Right lung (tissue), 10 donors: ENCODE data around the gene SLC18A2. TPM values are rescaled to one million over a fixed set of nuclear protein-coding genes. Genes with fewer than 3 reads are reported as not detected.
"Not testable (repeated sequence)": the region's sequence is repeated elsewhere in the genome, so short reads cannot be mapped to it uniquely, and the experiment has no call there.

Experiments used
- DNase-seq, 2 donors: peaks; one replicate each; pipeline ENCODE4 v3.0.0-alpha.2; 2013
- long read RNA-seq, 8 donors: transcript quantifications; one replicate each; lab custom pipeline, GENCODE V29; 2026
- polyA plus RNA-seq, 5 donors: library from polyadenylated mRNA; unstranded; fragments of 120-200 nt; gene quantifications; one replicate each; pipeline versions ENCODE4 v1.2.1 to v1.2.3, GENCODE V29; 2013; ENCODE audit warnings: inconsistent platforms in 1 of 5, low replicate concordance in 1 of 5; ENCODE audit not compliant: insufficient read length in 5 of 5, insufficient read depth in 1 of 5

Gene SLC18A2
- under 1 TPM; 0.13 to 0.25 (median 0.18) TPM for polyA plus RNA-seq
- long read RNA-seq, donor 1: 0 reads
- long read RNA-seq, donor 2: 0 reads
- long read RNA-seq, donor 3: 0 reads
- long read RNA-seq, donor 4: 0 reads
- long read RNA-seq, donor 5, partial matches to known transcripts: 12 of 23 reads
- long read RNA-seq, donor 5, other reads (novel, unspliced or antisense): 11 of 23 reads
- long read RNA-seq, donor 6: 0 reads
- long read RNA-seq, donor 7: 0 reads
- long read RNA-seq, donor 8: 0 reads

DNA sequence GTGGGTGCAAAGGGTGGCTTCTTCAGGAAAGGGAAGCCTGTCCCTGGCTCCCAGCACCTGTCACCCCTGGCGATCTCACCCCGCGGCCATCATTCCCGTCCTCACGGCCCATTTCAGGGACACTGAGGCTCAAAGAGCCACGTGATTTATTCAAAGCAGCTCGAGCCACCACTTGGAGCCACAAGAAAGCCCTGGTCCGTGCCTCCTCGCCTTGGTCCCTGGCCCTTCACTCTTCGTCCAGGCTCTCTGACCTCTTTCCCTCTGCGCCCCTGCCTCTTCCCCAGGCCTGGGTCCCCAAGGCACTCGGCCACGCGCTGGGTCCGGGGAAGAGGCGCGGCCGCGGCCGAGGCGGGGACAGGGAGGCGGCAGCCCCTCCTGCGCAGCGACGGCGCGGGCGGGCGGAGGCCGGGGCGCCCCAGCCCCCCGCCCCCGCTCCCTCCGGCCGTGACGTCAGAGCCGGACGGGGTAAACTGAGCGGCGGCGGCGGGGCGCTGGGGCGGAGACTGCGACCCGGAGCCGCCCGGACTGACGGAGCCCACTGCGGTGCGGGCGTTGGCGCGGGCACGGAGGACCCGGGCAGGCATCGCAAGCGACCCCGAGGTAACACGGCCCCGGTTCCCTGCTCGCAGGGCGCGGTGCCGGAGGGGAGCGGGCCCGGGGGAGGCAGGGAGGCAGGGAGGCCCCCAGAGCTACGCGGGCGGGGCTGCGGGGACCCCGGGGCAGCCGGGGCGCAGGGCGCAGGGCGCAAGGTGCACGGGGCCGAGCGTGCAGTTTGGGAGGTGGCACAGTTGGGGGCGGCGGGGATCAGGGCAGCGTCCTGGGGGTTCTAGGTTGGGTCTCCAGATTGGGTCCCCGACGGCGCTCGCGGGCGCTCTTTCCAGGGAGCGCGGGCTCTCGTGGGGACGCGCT lies at the start of gene SLC18A2:
Gene SLC18A2, plus strand, starts transcription at position 494 of the 909 bp plus-strand sequence. CDS start 580 bp downstream, outside the sequence.
- no peak for DNase-seq

DNA sequence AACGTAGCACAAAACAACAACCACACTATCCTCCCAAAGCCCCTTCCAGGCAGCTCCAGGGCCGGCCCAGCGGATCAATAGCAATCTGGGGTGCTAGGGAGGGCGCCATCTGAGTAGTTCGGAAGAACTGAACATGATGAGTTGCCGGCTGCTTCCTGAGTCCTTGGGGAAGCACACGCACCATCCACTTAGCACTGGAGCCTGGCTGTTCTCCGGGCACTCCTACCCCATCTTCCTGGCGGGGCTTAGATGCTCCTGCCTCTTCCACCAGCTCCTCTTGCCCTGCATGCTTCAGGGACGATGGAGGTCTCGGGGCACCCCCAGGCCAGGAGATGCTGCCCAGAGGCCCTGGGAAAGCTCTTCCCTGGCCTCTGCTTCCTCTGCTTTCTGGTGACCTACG lies 43.7 kb upstream of the SLC18A2 start, which contains the start of gene KCNK18:
Gene KCNK18, plus strand, starts transcription at position 301 of the 400 bp plus-strand sequence. Its CDS starts 0 bp downstream, at position 301.
- no peak for DNase-seq

GRCh38 chr10:117198088-117198487 lies 42.8 kb upstream of the SLC18A2 start:
- no peak for DNase-seq

- no peak for DNase-seq
Measured at GRCh38 chr10:117201826-117202225, 39.1 kb upstream of the SLC18A2 start.

DNA sequence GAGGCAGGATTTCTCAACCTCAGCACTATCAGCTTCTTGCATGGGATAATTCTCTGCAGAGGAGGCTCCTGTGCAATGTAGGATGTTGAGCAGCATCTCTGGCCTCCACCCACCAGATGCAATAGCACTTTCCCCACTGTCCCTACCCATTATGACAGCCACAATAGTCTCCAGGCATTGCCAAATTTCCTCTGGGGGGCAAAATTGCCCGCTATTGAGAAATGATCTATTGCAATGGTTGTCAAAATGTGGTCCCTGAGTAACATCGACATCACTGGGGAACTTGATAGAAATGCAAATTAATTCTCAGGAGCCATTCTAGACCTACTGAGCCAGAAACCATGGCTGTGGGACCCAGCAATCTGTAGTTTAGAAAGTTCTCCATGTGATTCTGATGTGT lies 36.6 kb upstream of the SLC18A2 start:
- no peak for DNase-seq

GRCh38 chr10:117212176-117212575 lies 28.7 kb upstream of the SLC18A2 start:
- no peak for DNase-seq

GRCh38 chr10:117214401-117214800 lies 26.5 kb upstream of the SLC18A2 start:
- no peak for DNase-seq

GRCh38 chr10:117215079-117215478 lies 25.8 kb upstream of the SLC18A2 start:
- no peak for DNase-seq

- DNase-seq: no peak
Measured at GRCh38 chr10:117216028-117216427, 24.9 kb upstream of the SLC18A2 start.

GRCh38 chr10:117216611-117217195 lies 24.2 kb upstream of the SLC18A2 start:
- DNase-seq: peak; percentile 57

DNA sequence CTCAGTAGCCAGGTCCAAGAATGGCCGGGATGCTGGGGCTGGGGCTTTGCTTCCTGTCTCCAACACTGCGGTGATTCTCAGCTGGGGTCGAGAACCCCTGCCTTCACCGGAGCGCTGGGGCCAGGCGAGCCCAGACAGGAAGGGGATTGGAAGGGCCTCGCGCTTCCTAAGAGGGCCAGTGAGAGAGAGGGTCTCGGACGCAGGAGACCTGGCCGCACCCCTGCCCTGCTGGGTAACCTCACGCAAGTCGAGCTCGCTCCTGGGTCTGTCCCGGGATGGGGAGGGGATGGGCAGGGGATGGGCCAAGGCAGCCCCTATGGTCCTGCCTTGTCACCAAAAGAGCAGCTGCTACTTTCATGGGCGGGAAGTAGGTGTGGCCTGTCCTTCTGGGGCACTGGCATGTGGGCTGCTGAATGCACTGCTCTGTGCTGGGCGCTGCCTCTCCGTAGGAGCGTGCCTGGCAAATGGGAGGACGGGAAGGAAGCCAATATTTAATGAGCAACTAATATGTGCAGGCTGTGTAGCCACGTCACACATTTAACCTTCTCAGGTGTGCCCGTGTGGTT lies 23.6 kb upstream of the SLC18A2 start:
- DNase-seq: no peak

DNA sequence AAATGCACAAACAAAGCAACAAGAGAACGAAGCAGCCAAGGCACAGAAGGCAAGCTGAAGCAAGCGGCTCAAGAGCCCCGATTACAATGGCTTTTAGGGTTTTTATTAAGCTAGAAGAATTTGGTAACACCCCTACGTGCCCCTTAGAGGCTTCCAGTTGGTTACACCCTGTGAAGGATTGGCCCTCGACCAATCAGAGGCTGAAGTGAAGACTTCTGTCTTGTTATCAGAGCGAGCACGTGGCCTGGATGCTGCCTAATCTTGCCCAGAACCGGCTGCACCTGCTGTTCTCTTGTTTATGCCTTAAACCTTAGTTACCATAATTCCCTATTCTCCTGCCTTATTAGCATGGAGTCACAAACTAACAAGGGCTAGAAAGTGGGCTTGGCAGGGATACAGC lies 22.3 kb upstream of the SLC18A2 start:
- DNase-seq: no peak

- DNase-seq: no peak
Measured at GRCh38 chr10:117221156-117221711, 19.7 kb upstream of the SLC18A2 start.

DNA sequence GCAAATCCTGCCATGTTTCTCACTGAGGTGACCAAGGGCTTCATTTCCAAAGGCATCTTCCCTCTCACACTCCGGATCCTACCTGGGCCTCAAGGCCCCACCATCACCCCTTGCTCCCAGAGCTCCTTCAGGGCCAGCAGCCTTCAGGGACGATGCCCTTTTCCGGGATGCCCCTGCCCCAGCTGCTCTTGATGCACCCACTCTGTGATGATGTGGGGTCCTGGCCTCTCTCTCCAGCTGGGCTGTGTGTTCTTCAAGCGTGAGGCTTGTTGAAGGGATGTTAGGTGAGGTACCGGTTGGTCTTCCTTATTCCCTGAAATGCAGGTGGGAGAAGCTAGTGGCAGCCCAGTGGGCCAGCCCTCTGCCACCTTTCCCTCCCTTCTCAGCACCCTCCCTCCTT lies 18.4 kb upstream of the SLC18A2 start:
- DNase-seq: no peak

- no peak for DNase-seq
Measured at GRCh38 chr10:117222976-117223692, 17.8 kb upstream of the SLC18A2 start.

DNA sequence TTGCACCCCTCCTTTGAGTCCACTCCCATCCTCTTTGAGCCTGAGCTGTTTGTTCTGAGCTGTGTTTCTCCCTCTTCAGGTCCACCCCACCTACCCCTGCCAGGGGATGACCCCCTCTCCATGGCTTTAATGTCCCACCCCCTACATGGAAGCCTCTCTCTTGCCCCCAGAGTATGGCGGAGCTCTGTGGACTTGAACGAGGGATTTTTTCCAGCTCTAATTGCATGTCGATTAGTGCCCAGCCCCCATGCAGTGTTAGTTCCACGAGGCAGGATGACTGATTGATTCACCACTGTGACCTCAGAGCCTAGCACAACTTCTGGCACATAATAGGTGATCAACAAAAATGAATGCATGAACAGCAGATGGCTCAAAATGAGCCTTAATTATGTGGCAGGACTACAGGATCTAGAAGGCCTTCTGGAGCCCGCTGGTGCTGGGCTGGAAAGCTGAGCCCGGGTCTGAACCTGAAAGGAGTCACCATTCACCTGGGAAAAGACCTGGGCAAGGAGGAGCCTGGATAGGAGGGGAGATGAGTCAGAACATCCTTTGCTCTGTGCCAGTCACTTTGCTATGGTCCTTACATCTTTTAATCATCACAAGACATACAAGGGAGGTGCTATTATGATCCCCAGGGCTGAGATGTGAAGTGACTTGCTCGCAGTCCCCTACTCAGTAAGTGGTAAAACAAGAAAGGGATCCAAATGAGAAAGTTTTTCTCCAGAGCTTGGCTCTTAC lies 17.1 kb upstream of the SLC18A2 start:
- DNase-seq: no peak

DNA sequence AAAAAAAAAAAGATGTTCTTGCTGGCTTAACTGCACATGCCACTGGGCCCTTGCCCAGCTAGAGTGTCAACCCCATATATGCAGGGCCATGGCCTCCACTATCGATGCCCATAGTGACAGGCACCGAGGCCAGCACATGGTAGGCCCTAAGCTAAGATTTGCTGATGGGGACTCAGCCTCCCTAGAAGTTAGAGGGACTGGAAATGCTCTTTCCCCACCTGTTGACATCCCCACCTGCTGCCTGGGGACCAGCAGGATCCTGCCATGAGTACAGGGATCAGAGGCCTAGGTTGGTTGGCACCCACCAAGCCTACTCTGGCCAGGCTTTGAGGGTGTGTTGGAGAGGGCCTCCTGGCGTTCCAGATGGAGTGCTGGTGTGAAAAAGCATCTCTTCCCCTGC lies 16.0 kb upstream of the SLC18A2 start:
- no peak for DNase-seq

- DNase-seq: no peak
Measured at GRCh38 chr10:117226813-117227451, 14.0 kb upstream of the SLC18A2 start.

DNA sequence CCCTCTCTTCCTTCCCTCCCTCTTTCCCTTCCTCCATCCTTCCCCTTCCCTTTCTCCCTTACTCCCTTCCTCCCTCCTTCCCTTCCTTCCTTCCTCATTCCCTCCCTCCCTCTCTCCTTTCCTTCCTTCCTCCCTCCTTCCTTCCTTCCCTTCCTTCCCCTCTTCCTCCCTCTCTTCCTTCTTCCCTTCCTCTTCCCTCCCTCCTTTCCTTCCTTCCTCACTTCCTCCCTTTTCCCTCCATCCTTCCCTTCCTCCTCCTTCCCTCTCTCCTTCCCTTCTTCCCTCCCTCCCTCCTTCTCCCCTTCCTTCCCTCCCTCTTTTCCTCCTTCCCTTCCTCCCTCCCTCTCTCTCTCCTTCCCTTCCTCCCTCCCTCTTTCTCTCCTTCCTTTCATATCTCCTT lies 12.7 kb upstream of the SLC18A2 start:
- DNase-seq: no peak

GRCh38 chr10:117230107-117230506 lies 10.8 kb upstream of the SLC18A2 start:
- not testable (repeated sequence) for DNase-seq
